ENCODE data around the gene PCOLCE2.
"Not testable (repeated sequence)": the region's sequence is repeated elsewhere in the genome, so short reads cannot be mapped to it uniquely, and the experiment has no call there.

Gene PCOLCE2

GRCh38 chr3:142875099-142875498 lies 13.8 kb downstream of the PCOLCE2 start:
- Histone ChIP-seq H3F3A (ENCODE audit: control insufficient read depth, insufficient read depth) (no peaks in the 10 kb centered on the region), H3K79me2 (ENCODE audit: control insufficient read depth, low read length) (no peaks in the 10 kb centered on the region), H3K27me3 (ENCODE audit: control insufficient read depth, low read length) (no peaks in the 10 kb centered on the region), H3K4me3 (ENCODE audit: low read length) (no peak overlapping the region), H3K9me2 (replicated peaks; ENCODE audit: control insufficient read depth, low read length) (no peaks in the 10 kb centered on the region), H3K27ac (ENCODE audit: low read depth, low read length) (no peak overlapping the region), H3K9me3 (ENCODE audit: control insufficient read depth, insufficient read depth, low read length) (no peaks in the 10 kb centered on the region), H3K4me2 (ENCODE audit: low read length) (no peak overlapping the region), H3K4me1 (ENCODE audit: control insufficient read depth, low read length) (no peaks in the 10 kb centered on the region), H3K36me3 (ENCODE audit: control insufficient read depth, low read length) (no peaks in the 10 kb centered on the region), H4K20me1 (ENCODE audit: control insufficient read depth, insufficient read depth, low read depth, low read length) (no peaks in the 10 kb centered on the region)
- TF ChIP-seq, protein P1, sequence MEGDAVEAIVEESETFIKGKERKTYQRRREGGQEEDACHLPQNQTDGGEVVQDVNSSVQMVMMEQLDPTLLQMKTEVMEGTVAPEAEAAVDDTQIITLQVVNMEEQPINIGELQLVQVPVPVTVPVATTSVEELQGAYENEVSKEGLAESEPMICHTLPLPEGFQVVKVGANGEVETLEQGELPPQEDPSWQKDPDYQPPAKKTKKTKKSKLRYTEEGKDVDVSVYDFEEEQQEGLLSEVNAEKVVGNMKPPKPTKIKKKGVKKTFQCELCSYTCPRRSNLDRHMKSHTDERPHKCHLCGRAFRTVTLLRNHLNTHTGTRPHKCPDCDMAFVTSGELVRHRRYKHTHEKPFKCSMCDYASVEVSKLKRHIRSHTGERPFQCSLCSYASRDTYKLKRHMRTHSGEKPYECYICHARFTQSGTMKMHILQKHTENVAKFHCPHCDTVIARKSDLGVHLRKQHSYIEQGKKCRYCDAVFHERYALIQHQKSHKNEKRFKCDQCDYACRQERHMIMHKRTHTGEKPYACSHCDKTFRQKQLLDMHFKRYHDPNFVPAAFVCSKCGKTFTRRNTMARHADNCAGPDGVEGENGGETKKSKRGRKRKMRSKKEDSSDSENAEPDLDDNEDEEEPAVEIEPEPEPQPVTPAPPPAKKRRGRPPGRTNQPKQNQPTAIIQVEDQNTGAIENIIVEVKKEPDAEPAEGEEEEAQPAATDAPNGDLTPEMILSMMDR (IDR thresholded peaks at IDR 0.05; ENCODE audit: low read depth, low read length, poor library complexity, severe bottlenecking): no peak

DNA sequence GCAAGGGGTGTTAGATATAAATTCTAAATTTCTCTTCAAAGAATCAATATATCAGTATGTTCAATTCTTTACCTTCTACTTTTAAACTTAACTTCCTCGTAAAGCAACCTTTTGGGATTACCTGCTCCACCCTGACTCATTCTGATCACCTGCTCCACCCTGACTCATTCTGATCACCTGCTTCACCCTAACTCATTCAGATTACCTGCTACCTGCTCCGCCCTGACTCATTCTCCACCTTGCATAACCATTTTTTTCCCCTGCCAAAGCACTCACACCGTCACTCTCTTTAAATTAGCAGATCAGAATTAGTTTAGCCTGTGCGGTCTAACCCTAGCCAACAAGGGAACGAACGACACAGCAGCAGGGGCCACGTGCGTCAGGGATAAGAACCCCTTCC lies 20.5 kb downstream of the PCOLCE2 start:
- not testable (repeated sequence) for H3K4me2 ChIP-seq (ENCODE audit: low read length); H3K27me3 ChIP-seq (ENCODE audit: control insufficient read depth, low read length); H3K36me3 ChIP-seq (ENCODE audit: control insufficient read depth, low read length); H3K79me2 ChIP-seq (ENCODE audit: control insufficient read depth, low read length); H3K4me1 ChIP-seq (ENCODE audit: control insufficient read depth, low read length); H4K20me1 ChIP-seq (ENCODE audit: control insufficient read depth, insufficient read depth, low read depth, low read length); H3K4me3 ChIP-seq (ENCODE audit: low read length); H3K9me3 ChIP-seq (ENCODE audit: control insufficient read depth, insufficient read depth, low read length); H3F3A ChIP-seq (ENCODE audit: control insufficient read depth, insufficient read depth); H3K9me2 ChIP-seq (replicated peaks; ENCODE audit: control insufficient read depth, low read length); H3K27ac ChIP-seq (ENCODE audit: low read depth, low read length)

- Histone ChIP-seq H3K9me2 (replicated peaks; ENCODE audit: control insufficient read depth, low read length) (no peaks in the 10 kb centered on the region), H3K4me1 (ENCODE audit: control insufficient read depth, low read length) (no peaks in the 10 kb centered on the region), H3K36me3 (ENCODE audit: control insufficient read depth, low read length) (no peaks in the 10 kb centered on the region), H3K27me3 (ENCODE audit: control insufficient read depth, low read length) (peaks cover 5% of the 10 kb centered on the region), H3F3A (ENCODE audit: control insufficient read depth, insufficient read depth) (no peaks in the 10 kb centered on the region), H3K4me3 (ENCODE audit: low read length) (no peak overlapping the region), H4K20me1 (ENCODE audit: control insufficient read depth, insufficient read depth, low read depth, low read length) (no peaks in the 10 kb centered on the region), H3K9me3 (ENCODE audit: control insufficient read depth, insufficient read depth, low read length) (no peaks in the 10 kb centered on the region), H3K27ac (ENCODE audit: low read depth, low read length) (no peak overlapping the region), H3K4me2 (ENCODE audit: low read length) (no peak overlapping the region), H3K79me2 (ENCODE audit: control insufficient read depth, low read length) (no peaks in the 10 kb centered on the region)
- no peak for TF ChIP-seq EZH2phosphoT487 (IDR thresholded peaks at IDR 0.05; ENCODE audit: borderline replicate concordance, low read length)
- TF ChIP-seq, protein P1 (IDR thresholded peaks at IDR 0.05; ENCODE audit: low read depth, low read length, poor library complexity, severe bottlenecking): no peak
These were observed 21.8 kb downstream of the PCOLCE2 start for GRCh38 chr3:142866841-142867631.

DNA sequence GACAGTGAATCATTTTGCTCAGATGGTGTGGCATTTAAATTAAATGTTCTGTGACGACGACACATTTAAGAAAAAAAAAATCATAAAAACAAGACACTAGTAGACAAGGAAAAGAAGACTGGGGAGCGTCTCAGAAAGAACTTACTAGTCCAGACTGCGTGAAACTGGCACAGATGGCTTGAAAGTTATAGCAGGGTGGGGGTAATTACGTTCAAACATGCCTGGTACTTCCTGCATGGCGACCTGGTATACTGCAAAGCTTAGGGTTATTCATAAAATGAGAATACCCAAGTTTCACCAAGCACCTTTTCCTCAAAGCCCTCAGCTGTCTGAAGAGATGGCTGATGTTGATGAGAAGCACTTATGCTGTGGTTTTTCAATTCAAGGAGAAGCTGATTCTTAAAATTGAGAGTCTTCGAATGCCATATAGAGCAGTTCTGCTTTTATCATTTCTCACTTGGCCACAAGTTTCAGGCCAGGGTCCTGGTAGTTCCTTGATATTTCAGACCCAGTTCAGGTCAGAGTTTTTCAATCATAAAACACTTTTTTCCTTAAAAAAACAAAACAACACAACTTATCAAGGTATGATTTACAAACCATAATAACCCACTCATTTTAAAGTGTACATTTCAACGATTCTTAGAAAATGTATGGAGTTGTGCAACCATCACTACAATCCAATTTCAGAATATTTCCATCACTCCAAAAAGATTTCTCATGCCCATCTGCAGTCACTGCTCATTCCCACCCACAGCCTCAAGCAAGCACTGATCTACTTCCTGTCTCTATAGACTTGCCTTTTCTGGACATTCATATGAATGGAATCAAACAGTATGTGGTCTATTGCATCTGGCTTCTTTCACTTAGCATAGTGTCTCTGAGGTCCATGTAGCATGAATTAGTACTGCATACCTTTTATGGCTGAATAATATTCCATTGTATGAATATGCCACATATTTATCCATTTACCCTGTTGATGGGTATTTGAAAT lies 24.7 kb downstream of the PCOLCE2 start:
- Histone ChIP-seq H3K4me2 (ENCODE audit: low read length) (no peak overlapping the region), H3K27ac (ENCODE audit: low read depth, low read length) (no peak overlapping the region), H3K27me3 (ENCODE audit: control insufficient read depth, low read length) (peaks cover 18% of the 10 kb centered on the region), H3K79me2 (ENCODE audit: control insufficient read depth, low read length) (no peaks in the 10 kb centered on the region), H3K9me3 (ENCODE audit: control insufficient read depth, insufficient read depth, low read length) (no peaks in the 10 kb centered on the region), H3K9me2 (replicated peaks; ENCODE audit: control insufficient read depth, low read length) (no peaks in the 10 kb centered on the region), H3K4me1 (ENCODE audit: control insufficient read depth, low read length) (no peaks in the 10 kb centered on the region), H3K36me3 (ENCODE audit: control insufficient read depth, low read length) (no peaks in the 10 kb centered on the region), H4K20me1 (ENCODE audit: control insufficient read depth, insufficient read depth, low read depth, low read length) (no peaks in the 10 kb centered on the region), H3F3A (ENCODE audit: control insufficient read depth, insufficient read depth) (no peaks in the 10 kb centered on the region), H3K4me3 (ENCODE audit: low read length) (no peak overlapping the region)
- TF ChIP-seq EZH2phosphoT487 (IDR thresholded peaks at IDR 0.05; ENCODE audit: borderline replicate concordance, low read length): no peak
- TF ChIP-seq, protein P1 (IDR thresholded peaks at IDR 0.05; ENCODE audit: low read depth, low read length, poor library complexity, severe bottlenecking): no peak
